ENCODE results near the gene SULT4A1.

DNA sequence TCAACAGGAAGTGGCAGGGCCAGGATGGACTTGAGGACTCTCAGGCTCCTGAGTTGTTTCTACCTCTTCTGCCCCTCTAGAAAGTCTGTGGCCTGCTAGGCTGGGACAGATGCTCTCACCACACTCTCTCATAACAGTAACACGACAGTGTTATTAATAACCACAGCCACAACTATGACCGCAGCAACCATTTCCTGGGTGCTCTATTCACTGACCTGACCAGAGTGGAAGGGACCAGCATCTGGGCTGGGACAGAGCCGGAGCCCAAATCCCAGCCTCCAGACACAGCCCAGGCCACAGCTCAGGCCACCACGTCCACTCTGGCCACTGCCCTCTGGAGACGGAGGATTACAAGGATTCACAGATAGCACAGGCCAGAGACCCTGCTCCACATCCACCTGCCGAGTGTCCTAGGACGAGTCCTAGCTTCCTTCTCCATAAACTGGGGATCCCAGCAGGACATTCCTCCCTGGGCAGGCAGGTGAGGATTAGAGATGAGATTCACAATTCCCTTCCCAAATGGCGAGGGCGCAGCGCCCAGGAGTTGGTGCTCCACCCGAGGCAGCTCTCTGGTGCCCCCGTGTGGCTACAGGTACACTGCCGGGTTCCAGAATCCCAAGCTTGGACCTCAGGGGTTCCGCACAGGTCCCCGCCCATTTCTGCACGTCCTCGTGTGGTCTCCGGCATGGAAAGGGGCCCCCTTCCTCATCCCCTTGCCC, 22.4 kb upstream of the SULT4A1 start:
- TF ChIP-seq, protein P1, sequence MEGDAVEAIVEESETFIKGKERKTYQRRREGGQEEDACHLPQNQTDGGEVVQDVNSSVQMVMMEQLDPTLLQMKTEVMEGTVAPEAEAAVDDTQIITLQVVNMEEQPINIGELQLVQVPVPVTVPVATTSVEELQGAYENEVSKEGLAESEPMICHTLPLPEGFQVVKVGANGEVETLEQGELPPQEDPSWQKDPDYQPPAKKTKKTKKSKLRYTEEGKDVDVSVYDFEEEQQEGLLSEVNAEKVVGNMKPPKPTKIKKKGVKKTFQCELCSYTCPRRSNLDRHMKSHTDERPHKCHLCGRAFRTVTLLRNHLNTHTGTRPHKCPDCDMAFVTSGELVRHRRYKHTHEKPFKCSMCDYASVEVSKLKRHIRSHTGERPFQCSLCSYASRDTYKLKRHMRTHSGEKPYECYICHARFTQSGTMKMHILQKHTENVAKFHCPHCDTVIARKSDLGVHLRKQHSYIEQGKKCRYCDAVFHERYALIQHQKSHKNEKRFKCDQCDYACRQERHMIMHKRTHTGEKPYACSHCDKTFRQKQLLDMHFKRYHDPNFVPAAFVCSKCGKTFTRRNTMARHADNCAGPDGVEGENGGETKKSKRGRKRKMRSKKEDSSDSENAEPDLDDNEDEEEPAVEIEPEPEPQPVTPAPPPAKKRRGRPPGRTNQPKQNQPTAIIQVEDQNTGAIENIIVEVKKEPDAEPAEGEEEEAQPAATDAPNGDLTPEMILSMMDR (IDR thresholded peaks at IDR 0.05; ENCODE audit: low read depth, low read length, missing input control) = peak; percentile 64
- TF ChIP-seq SP1 (IDR thresholded peaks at IDR 0.05) (no peak), JUND (IDR thresholded peaks at IDR 0.05) (no peak), RAD21 (IDR thresholded peaks at IDR 0.05) (peak; percentile 65 to 76), TAF1 (conservative IDR thresholded peaks at IDR 0.05) (no peak), HNF4A (conservative IDR thresholded peaks at IDR 0.05) (no peak), EGR1 (IDR thresholded peaks at IDR 0.05; ENCODE audit: low read depth in 2 of 2) (no peak), NR2F2 (IDR thresholded peaks at IDR 0.05) (no peak)
- TF ChIP-seq, protein P2, sequence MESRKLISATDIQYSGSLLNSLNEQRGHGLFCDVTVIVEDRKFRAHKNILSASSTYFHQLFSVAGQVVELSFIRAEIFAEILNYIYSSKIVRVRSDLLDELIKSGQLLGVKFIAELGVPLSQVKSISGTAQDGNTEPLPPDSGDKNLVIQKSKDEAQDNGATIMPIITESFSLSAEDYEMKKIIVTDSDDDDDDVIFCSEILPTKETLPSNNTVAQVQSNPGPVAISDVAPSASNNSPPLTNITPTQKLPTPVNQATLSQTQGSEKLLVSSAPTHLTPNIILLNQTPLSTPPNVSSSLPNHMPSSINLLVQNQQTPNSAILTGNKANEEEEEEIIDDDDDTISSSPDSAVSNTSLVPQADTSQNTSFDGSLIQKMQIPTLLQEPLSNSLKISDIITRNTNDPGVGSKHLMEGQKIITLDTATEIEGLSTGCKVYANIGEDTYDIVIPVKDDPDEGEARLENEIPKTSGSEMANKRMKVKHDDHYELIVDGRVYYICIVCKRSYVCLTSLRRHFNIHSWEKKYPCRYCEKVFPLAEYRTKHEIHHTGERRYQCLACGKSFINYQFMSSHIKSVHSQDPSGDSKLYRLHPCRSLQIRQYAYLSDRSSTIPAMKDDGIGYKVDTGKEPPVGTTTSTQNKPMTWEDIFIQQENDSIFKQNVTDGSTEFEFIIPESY (IDR thresholded peaks at IDR 0.05) = no peak
- TF ChIP-seq, protein P3, sequence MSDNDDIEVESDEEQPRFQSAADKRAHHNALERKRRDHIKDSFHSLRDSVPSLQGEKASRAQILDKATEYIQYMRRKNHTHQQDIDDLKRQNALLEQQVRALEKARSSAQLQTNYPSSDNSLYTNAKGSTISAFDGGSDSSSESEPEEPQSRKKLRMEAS (IDR thresholded peaks at IDR 0.05) = no peak
- TF ChIP-seq, protein P4, sequence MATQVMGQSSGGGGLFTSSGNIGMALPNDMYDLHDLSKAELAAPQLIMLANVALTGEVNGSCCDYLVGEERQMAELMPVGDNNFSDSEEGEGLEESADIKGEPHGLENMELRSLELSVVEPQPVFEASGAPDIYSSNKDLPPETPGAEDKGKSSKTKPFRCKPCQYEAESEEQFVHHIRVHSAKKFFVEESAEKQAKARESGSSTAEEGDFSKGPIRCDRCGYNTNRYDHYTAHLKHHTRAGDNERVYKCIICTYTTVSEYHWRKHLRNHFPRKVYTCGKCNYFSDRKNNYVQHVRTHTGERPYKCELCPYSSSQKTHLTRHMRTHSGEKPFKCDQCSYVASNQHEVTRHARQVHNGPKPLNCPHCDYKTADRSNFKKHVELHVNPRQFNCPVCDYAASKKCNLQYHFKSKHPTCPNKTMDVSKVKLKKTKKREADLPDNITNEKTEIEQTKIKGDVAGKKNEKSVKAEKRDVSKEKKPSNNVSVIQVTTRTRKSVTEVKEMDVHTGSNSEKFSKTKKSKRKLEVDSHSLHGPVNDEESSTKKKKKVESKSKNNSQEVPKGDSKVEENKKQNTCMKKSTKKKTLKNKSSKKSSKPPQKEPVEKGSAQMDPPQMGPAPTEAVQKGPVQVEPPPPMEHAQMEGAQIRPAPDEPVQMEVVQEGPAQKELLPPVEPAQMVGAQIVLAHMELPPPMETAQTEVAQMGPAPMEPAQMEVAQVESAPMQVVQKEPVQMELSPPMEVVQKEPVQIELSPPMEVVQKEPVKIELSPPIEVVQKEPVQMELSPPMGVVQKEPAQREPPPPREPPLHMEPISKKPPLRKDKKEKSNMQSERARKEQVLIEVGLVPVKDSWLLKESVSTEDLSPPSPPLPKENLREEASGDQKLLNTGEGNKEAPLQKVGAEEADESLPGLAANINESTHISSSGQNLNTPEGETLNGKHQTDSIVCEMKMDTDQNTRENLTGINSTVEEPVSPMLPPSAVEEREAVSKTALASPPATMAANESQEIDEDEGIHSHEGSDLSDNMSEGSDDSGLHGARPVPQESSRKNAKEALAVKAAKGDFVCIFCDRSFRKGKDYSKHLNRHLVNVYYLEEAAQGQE (IDR thresholded peaks at IDR 0.05) = no peak

All from liver (tissue), 3 donors.